ENCODE data around the gene CAPN15. TPM values are rescaled to one million over a fixed set of nuclear protein-coding genes. Genes with fewer than 3 reads are reported as not detected.

The CAPN15 gene
- total RNA-seq, 1 experiment from 2014 or later, result 91.2 TPM

GRCh38 chr16:554297-554621 is 26.7 kb downstream of the CAPN15 start:
- H3K27ac ChIP-seq (ENCODE audit: low read depth, low read length, poor library complexity, severe bottlenecking), result no peak overlapping the region
- CTCF ChIA-PET, result no interaction called here
- intact Hi-C loops (cut with micrococcal nuclease; ENCODE audit: unreplicated experiment), result no loop called here
- peaks cover 12% of the 10 kb centered on the region for H3K27me3 ChIP-seq (replicated peaks; ENCODE audit: insufficient read depth, low read depth, low read length, poor library complexity)
- H3K4me3 ChIP-seq (ENCODE audit: low read depth, low read length, poor library complexity, severe bottlenecking), result no peak overlapping the region
- H3K36me3 ChIP-seq (ENCODE audit: insufficient read depth, low read length, poor library complexity, severe bottlenecking), result peaks cover 9% of the 10 kb centered on the region
- BruUV-seq (replicated peaks), result no TSS peak
- TF ChIP-seq CTCF (conservative IDR thresholded peaks at IDR 0.05; ENCODE audit: low read depth, low read length) (no peak), EZH2 (IDR thresholded peaks at IDR 0.05; ENCODE audit: borderline replicate concordance, low read depth, low read length, poor library complexity, severe bottlenecking) (no peak)
- POLR2A ChIA-PET (ENCODE audit: low non-redundant PET), result no interaction called here
- no peaks in the 10 kb centered on the region for H3K4me1 ChIP-seq (ENCODE audit: insufficient read depth, low read length, poor library complexity, severe bottlenecking)
- H3K9me3 ChIP-seq (ENCODE audit: low read depth, low read length, poor library complexity, severe bottlenecking), result no peaks in the 10 kb centered on the region
- DNase-seq (ENCODE audit: low spot score), result no peak

- peaks cover 6% of the 10 kb centered on the region for H3K36me3 ChIP-seq (ENCODE audit: insufficient read depth, low read length, poor library complexity, severe bottlenecking)
- peaks cover 17% of the 10 kb centered on the region for H3K27me3 ChIP-seq (replicated peaks; ENCODE audit: insufficient read depth, low read depth, low read length, poor library complexity)
- TF ChIP-seq EZH2 (IDR thresholded peaks at IDR 0.05; ENCODE audit: borderline replicate concordance, low read depth, low read length, poor library complexity, severe bottlenecking) (no peak), CTCF (conservative IDR thresholded peaks at IDR 0.05; ENCODE audit: low read depth, low read length) (no peak)
- no TSS peak for BruUV-seq (replicated peaks)
- DNase-seq (ENCODE audit: low spot score), result no peak
- no peak overlapping the region for H3K4me3 ChIP-seq (ENCODE audit: low read depth, low read length, poor library complexity, severe bottlenecking)
- no peaks in the 10 kb centered on the region for H3K9me3 ChIP-seq (ENCODE audit: low read depth, low read length, poor library complexity, severe bottlenecking)
- ChIA-PET CTCF (no interaction called here), POLR2A (ENCODE audit: low non-redundant PET) (no interaction called here)
- no peaks in the 10 kb centered on the region for H3K4me1 ChIP-seq (ENCODE audit: insufficient read depth, low read length, poor library complexity, severe bottlenecking)
- H3K27ac ChIP-seq (ENCODE audit: low read depth, low read length, poor library complexity, severe bottlenecking), result no peak overlapping the region
- intact Hi-C loops (cut with micrococcal nuclease; ENCODE audit: unreplicated experiment), result no loop called here
These were observed 27.3 kb downstream of the CAPN15 start for GRCh38 chr16:554640-555365.

- no peak for DNase-seq (ENCODE audit: low spot score)
- ChIA-PET CTCF (no interaction called here), POLR2A (ENCODE audit: low non-redundant PET) (no interaction called here)
- Histone ChIP-seq H3K27me3 (replicated peaks; ENCODE audit: insufficient read depth, low read depth, low read length, poor library complexity) (peaks cover 26% of the 10 kb centered on the region), H3K9me3 (ENCODE audit: low read depth, low read length, poor library complexity, severe bottlenecking) (no peaks in the 10 kb centered on the region), H3K4me1 (ENCODE audit: insufficient read depth, low read length, poor library complexity, severe bottlenecking) (no peaks in the 10 kb centered on the region), H3K27ac (ENCODE audit: low read depth, low read length, poor library complexity, severe bottlenecking) (no peak overlapping the region), H3K4me3 (ENCODE audit: low read depth, low read length, poor library complexity, severe bottlenecking) (no peak overlapping the region), H3K36me3 (ENCODE audit: insufficient read depth, low read length, poor library complexity, severe bottlenecking) (peaks cover 6% of the 10 kb centered on the region)
- no TSS peak for BruUV-seq (replicated peaks)
- no peak for TF ChIP-seq CTCF (conservative IDR thresholded peaks at IDR 0.05; ENCODE audit: low read depth, low read length)
- no peak for TF ChIP-seq EZH2 (IDR thresholded peaks at IDR 0.05; ENCODE audit: borderline replicate concordance, low read depth, low read length, poor library complexity, severe bottlenecking)
- intact Hi-C loops (cut with micrococcal nuclease; ENCODE audit: unreplicated experiment), result no loop called here
These were observed 28.3 kb downstream of the CAPN15 start for GRCh38 chr16:555528-556473.

Measured in A673 (cell line).